Peyer's patch (tissue), 4 donors: ENCODE measurements around the gene FOXD4L1.
"Not testable (repeated sequence)": the region's sequence is repeated elsewhere in the genome, so short reads cannot be mapped to it uniquely, and the experiment has no call there.

Source experiments
- POLR2A ChIP-seq, 2 donors: fragments of 450-650 bp; IDR thresholded peaks; one replicate each; pipeline ENCODE4 v1.5.1; 2017; ENCODE audit warnings: antibody characterized with exemption in 2 of 2, mild to moderate bottlenecking in 2 of 2, moderate library complexity in 2 of 2
- TF ChIP-seq, protein P1 (sequence below), 6 experiments: fragments of 450-650 bp in 4 of 6; fragments of 200-600 bp in 2 of 6; sonication (generic) in 1 of 6; IDR thresholded peaks; one replicate each; pipeline ENCODE4 v1.5.1; 2017 to 2019; ENCODE audit warnings: antibody characterized with exemption in 6 of 6, mild to moderate bottlenecking in 3 of 6, moderate library complexity in 1 of 6

DNA sequence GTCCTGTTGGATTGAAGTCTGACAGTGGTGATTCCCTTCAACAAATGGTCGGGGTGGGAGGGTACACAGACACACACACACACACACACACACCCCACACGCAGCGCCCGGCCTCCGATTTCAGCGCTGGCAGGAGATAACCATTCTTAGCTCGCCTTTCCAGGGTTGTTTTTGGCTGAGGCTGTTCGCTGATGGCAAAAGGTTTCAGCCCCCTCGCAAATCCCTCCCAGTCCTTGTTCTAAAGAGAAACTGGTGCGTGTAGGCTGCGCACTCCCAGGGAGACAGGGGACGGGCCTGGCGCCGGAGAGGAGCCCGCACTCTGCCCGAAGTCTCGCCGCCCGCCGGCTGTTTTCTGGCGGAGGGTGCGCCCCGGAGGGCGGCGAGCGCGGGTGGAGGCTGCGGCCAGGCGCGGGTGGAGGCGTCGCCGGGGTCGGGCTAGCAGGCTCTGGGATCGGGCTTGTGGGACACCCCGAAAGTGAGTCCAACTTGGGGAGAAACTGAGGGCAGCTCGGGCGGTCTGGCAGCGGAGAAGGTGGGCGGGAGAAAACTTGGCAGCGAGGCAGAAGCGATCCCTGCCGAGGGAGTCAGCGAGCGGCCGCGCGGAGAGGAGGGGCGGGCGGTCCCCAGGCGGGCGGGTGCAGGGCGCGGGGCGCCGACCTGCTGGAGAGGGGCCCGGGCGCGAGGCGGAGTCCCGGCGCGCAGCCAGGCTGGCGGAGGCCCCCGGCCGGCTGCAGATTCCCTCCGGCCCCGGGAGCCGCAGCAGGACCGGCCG, 42.9 kb downstream of the FOXD4L1 start:
- TF ChIP-seq, protein P1, sequence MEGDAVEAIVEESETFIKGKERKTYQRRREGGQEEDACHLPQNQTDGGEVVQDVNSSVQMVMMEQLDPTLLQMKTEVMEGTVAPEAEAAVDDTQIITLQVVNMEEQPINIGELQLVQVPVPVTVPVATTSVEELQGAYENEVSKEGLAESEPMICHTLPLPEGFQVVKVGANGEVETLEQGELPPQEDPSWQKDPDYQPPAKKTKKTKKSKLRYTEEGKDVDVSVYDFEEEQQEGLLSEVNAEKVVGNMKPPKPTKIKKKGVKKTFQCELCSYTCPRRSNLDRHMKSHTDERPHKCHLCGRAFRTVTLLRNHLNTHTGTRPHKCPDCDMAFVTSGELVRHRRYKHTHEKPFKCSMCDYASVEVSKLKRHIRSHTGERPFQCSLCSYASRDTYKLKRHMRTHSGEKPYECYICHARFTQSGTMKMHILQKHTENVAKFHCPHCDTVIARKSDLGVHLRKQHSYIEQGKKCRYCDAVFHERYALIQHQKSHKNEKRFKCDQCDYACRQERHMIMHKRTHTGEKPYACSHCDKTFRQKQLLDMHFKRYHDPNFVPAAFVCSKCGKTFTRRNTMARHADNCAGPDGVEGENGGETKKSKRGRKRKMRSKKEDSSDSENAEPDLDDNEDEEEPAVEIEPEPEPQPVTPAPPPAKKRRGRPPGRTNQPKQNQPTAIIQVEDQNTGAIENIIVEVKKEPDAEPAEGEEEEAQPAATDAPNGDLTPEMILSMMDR (IDR thresholded peaks at IDR 0.05): not testable (repeated sequence)
- TF ChIP-seq POLR2A (IDR thresholded peaks at IDR 0.05): not testable (repeated sequence)
